Activated CD4-positive, alpha-beta T cell treated with anti-CD3 and anti-CD28 coated beads for 4 hours (primary cell): ENCODE measurements around the gene FYCO1.

Experiments
- DNase-seq, 2 donors: peaks; one replicate each; pipeline ENCODE4 v3.0.0-alpha.2; 2020

Gene FYCO1

DNA sequence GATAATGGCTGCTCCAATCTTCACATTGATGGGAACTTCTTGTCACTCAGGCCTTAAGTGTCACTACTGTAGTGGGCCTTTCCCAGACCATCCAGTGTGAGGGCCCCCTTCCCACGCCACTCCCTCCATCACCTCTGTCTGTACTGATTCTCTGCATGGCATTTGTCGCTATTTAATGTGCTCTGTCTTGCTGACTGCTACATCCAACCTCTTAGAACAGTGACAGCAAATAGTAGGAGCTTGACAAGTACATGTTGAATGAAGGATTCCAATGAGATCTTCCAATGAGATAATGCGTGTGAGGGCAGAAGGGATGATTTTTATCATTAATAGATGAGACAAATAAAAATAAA lies 114.9 kb downstream of the FYCO1 start:
- no peak for DNase-seq

DNA sequence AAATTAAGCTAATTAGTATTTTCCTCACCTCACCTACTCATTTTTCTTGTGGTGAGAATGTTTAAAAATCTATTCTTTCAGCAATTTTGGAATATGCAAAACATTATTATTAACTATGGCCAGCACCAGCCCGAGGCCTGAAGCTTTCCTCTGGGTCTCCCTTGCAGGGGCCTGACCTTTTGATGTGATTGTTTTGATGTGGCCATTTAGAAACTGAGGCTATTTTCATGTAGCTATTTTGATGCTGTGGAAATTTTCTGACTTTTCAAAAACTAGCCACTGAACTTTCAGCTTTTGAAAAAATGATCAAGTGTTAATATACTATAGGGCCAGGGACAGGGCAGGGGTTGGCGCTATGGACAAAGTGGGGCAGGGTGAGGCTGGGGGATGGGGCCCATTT lies 117.5 kb downstream of the FYCO1 start:
- no peak for DNase-seq

DNA sequence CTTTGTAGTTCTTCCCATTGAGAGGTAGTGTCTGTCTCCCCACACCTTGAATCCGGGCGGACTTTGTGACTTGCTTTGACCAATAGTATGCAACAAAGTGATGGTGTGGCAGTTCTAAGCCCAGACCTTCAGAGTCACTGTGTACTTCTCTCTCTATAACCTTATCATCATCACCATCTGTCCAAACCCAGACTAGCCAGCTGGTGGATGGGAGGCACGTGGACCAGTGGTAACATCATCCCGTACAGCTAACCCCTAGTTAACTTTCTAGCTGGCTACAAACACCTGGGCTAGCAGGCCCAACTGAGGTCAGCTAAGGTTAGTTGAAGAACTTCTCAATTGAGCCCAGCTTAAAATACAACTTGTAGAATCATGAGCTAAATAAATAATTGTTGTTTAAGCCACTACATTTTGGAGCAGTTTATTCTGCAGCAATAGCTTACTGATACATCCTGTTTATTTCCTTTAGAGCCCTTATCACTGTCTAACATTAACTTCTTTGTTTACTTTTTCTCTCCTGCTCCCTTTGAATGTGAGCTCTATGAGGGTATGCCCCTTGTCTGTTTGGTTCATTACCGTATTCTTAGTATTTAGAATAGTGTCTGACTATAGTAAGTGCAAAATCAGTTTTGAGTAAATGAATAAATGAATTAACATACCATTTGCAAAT lies 120.8 kb downstream of the FYCO1 start:
- DNase-seq, result no peak

DNA sequence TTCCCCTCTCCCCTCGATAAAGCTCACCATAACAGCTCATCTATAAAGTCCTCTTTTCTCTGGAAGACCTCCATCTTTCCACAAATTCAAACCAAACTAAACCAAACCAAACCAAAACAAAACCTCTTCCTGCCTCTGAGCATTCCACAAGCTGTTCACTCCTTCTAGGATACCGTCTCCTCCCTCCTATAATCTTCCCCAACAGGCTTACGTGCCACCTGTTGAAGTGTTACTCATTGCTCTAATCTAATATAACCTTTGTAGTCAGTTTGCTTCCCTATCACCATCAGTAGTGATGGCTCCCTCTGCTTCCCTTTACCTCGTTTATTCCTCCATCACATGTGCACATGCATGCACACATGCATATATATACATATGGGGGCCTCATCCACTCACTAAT lies 122.0 kb downstream of the FYCO1 start:
- DNase-seq, result no peak

DNA sequence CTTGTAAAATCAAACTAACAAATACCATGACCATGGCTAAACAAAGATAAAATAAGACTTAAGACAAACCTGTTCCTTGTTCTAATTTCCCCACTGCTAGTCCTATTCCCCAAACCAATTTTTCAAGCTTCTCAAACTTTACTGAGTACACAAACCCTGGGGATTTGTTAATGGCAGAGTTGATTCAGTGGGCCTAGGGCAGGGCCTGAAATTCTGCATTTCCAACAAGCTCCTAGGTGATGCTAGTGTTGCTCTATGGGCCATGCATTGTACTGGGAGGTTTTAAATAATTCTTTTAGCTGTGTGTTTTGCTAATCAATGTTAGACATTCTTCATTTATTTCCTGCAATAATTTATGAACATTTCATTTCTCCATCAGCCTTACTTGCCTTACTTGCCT lies 122.6 kb downstream of the FYCO1 start:
- DNase-seq, result no peak

DNA sequence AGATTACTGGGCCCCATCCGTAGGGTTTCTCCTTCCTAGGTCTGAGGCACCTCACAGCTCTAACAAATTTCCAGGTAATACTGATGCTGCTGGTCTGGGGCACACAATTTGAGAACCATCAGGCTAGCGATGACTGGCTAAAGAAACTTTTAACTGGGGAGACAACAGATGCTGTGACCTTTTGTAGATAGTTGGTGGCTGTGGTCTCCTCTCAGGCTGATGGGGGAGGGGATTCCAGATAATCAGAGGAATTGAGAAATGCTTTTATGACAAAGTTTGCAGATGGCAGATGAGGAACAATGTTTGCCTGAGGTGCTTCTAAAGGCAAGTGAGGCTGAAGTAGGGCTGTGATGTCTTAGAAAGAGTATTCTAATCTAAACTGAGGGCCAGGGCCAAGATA lies 123.1 kb downstream of the FYCO1 start:
- no peak for DNase-seq

DNA sequence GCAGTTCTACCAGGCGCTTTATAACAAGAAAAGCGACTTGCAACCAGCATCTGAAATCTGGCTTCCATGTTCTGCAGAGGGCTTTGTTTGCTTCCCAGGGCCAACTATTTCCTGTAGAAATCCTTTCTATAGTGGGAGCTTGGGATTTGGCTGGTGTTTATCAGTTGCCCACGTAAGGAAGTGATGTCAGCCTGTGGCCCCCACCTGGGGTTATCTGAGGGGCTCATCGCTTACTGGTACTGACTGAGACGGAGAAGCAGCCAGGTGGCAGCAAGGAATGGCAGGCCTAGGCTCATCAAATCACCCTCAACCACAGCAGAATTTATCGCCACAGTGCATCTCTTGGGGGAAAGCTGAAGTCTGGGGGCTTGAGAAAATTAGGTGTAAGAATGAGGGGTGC lies 123.8 kb downstream of the FYCO1 start:
- no peak for DNase-seq

DNA sequence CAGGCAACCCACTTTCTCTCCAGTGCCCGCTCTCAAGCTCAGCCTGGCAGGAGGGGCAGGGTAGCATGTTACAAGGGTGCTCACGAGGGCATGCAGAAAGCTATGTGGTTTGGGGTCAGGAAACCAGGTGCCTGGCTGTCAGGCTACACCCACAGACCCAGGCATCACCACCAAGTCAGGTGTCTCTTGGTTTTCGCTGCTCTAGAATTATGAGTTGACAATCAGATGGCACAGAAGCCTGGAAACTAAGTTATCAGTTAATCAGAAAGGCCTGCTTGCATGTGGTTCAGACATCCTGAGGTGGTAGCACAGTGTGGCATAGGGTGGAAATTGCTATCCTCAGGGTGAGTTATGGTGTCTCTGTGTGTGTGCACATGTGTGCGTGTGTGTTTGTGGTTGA lies 125.5 kb downstream of the FYCO1 start:
- DNase-seq, result peak; percentile 52 to 57

DNA sequence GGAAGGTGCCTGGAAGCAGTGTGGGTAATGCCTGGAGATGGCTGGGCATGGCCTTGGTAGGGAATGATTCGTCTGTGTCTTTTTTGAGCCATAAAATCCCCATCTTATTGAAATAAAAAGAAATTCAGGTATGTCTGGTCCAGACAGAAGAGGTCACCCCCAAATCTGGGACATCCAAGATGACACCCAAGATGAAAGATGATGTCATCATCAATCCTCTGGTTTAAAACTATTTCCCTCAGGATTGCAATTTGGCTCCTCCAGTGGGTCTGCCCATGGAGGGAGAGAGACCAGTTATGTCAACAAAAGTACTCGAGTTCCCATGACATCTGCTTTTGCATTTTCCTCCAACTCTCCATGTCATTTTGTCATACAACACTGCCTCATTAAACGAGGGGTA lies 126.0 kb downstream of the FYCO1 start:
- DNase-seq, result no peak

DNA sequence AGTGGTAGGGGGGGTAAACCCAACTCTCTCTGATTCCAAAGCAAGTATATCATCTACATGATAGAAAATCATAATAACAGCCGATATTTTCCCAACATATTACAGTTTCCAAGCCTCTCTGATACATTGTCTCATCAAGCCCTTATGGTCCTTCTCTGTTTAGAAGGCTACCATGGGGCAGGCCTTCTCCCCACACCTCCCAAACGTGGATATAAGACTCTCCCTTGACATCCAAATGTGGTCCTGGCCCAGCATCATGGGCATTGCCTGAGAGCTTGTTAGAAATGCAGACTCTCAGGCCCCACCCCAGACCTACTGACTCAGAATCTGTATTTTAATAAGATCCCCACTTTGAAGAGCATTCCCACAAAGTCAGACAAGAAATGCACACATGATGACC lies 127.0 kb downstream of the FYCO1 start:
- DNase-seq, result no peak

DNA sequence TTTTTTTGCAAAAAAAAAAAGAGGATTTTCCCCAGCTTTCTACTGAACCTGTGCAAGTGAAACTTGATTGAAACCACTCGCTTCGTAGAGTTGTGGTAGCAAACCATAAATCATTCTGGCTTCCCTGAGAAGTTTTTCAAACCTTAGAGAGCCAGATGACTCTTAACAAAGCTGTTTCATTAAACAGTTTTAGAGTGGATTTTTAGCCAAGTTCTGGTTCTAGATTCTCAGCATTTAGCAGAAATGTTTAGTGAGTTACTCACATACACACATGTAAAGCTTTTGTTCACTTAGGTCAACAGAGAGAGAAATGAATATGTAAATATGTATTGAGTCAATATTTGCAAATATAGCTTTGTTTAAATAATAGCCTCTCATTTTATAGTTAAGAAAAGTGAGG lies 127.4 kb downstream of the FYCO1 start:
- DNase-seq, result no peak
